GM12878 (cell line): ENCODE data around the gene CELSR2. TPM values are rescaled to one million over a fixed set of nuclear protein-coding genes. Genes with fewer than 3 reads are reported as not detected.

ENCODE experiments used
- ATAC-seq: fragments of 200-7000 bp; cut with Tn5 transposase; 3 replicates; pipeline ENCODE4 v1.9.1; 2020; ENCODE audit warnings: mild to moderate bottlenecking, moderate library complexity
- BruUV-seq: library from RNA; stranded (reverse); fragments of 400-500 nt; replicated peaks from 2 replicates; lab custom pipeline; 2021; lab: Mats Ljungman, UMichigan
- CTCF ChIA-PET: fragments of 300-600 bp; sonication (Branson Sonifier 250); formaldehyde crosslinking; extraction: SDS; loops from one replicate; lab custom pipeline; 2021; ENCODE audit warnings: inconsistent platforms; lab: Yijun Ruan, JAX
- POLR2A ChIA-PET: fragments of 350-600 bp; formaldehyde crosslinking; extraction: SDS; loops from one replicate; lab custom pipeline; 2021; ENCODE audit warnings: inconsistent platforms; lab: Charles Lee
- RAD21 ChIA-PET: fragments of 300-600 bp; sonication (Branson Sonifier 250); formaldehyde crosslinking; loops from one replicate; lab custom pipeline; 2023; ENCODE audit warnings: antibody characterized with exemption; ENCODE audit not compliant: unreplicated experiment; lab: Charles Lee
- SMC1A ChIA-PET: fragments of 300-600 bp; sonication (Branson Sonifier 250); formaldehyde crosslinking; loops from one replicate; lab custom pipeline; 2023; ENCODE audit not compliant: unreplicated experiment, uncharacterized antibody; lab: Charles Lee
- DNase-seq: peaks from one replicate; pipeline ENCODE4 v3.0.0-alpha.2; 2011; ENCODE audit warnings: low read depth, low spot score
- FAIRE-seq: peaks from 3 replicates; lab custom pipeline; 2011; peaks lifted over from hg19 to GRCh38; lab: Jason Lieb, UNC
- H2AFZ ChIP-seq: 2 replicates; pipeline ENCODE4 v1.6.0; 2011; ENCODE audit warnings: low read depth, low read length, control low read depth; ENCODE audit not compliant: control insufficient read depth
- H3K27ac ChIP-seq: 2 replicates; pipeline ENCODE4 v1.5.1; 2011; ENCODE audit warnings: control low read depth; ENCODE audit not compliant: control insufficient read depth, insufficient read depth
- H3K27me3 ChIP-seq, 2 experiments: replicated peaks in 1 of 2; 2 replicates each; pipeline versions ENCODE4 v1.6.0 to v1.6.1; 2011; ENCODE audit warnings: low read length in 1 of 2; ENCODE audit not compliant: control insufficient read depth in 2 of 2, insufficient read depth in 2 of 2
- H3K36me3 ChIP-seq, 2 experiments: 2 replicates each; pipeline ENCODE4 v1.5.1; 2011; ENCODE audit warnings: low read length in 1 of 2; ENCODE audit not compliant: control insufficient read depth in 2 of 2, insufficient read depth in 2 of 2
- H3K4me1 ChIP-seq: 2 replicates; pipeline ENCODE4 v1.6.1; 2011; ENCODE audit warnings: mild to moderate bottlenecking, low read length, moderate library complexity, mixed read lengths; ENCODE audit not compliant: control insufficient read depth, insufficient read depth
- H3K4me2 ChIP-seq: 2 replicates; pipeline ENCODE4 v1.6.0; 2011; ENCODE audit warnings: control low read depth; ENCODE audit not compliant: control insufficient read depth, insufficient read depth
- H3K4me3 ChIP-seq: fragments of 200-600 bp; sonication (generic); 2 replicates; pipeline ENCODE4 v1.5.1; 2016
- H3K79me2 ChIP-seq: 2 replicates; pipeline ENCODE4 v1.6.0; 2011; ENCODE audit warnings: low read length; ENCODE audit not compliant: control insufficient read depth, insufficient read depth
- H3K9ac ChIP-seq: 2 replicates; pipeline ENCODE4 v1.8.0; 2011; ENCODE audit warnings: low read length, control low read depth, mixed read lengths; ENCODE audit not compliant: control insufficient read depth, insufficient read depth
- H3K9me3 ChIP-seq: replicated peaks from 3 replicates; pipeline ENCODE4 v1.5.1; 2011; ENCODE audit warnings: mild to moderate bottlenecking, low read length; ENCODE audit not compliant: control insufficient read depth, insufficient read depth
- H4K20me1 ChIP-seq: 2 replicates; pipeline ENCODE4 v1.6.0; 2011; ENCODE audit not compliant: control insufficient read depth, insufficient read depth
- ESRRA ChIP-seq: IDR thresholded peaks from 2 replicates; pipeline ENCODE4 v1.6.1; 2012; ENCODE audit warnings: mild to moderate bottlenecking, low read length, improper control_type of control experiment
- HCFC1 ChIP-seq: fragments of 150-350 bp; IDR thresholded peaks from 2 replicates; pipeline ENCODE4 v1.6.1; 2014; ENCODE audit warnings: low read length
- PAX5 ChIP-seq: IDR thresholded peaks from 2 replicates; pipeline ENCODE4 v1.6.1; 2011; ENCODE audit warnings: low read depth, low read length, borderline replicate concordance
- RCOR1 ChIP-seq: conservative IDR thresholded peaks from 2 replicates; pipeline ENCODE4 v1.6.1; 2012; ENCODE audit warnings: low read depth, low read length, improper control_type of control experiment
- SRF ChIP-seq, 2 experiments: IDR thresholded peaks; 2 replicates each; pipeline ENCODE4 v1.6.1; 2011; ENCODE audit warnings: low read depth in 2 of 2, low read length in 2 of 2, mild to moderate bottlenecking in 1 of 2, moderate library complexity in 1 of 2
- YY1 ChIP-seq: IDR thresholded peaks from 2 replicates; pipeline ENCODE4 v1.6.1; 2011; ENCODE audit warnings: low read depth, mild to moderate bottlenecking, low read length
- ZNF274 ChIP-seq: IDR thresholded peaks from one replicate; pipeline ENCODE4 v1.8.0; 2011; ENCODE audit not compliant: insufficient read length, insufficient read depth
- WGBS: methylation state at CpG from one replicate; pipeline ENCODE4 v1.1.6; 2016; ENCODE audit warnings: low lambda C conversion rate; ENCODE audit not compliant: insufficient replicate concordance, insufficient coverage; ENCODE audit errors: missing lambda C conversion rate; 5-methylcytosine and 5-hydroxymethylcytosine counted together
- in situ Hi-C: fragments of 300-500 bp; cut with MboI; formaldehyde crosslinking; loops from 9 replicates; pipeline ENCODE4 v1.14.3; 2018; ENCODE audit warnings: mixed read lengths
- intact Hi-C: fragments of 100-400 bp; cut with micrococcal nuclease; formaldehyde crosslinking; loops from one replicate; pipeline ENCODE4 v1.14.2; 2022; ENCODE audit not compliant: unreplicated experiment
- polyA plus RNA-seq, 11 experiments: library from polyadenylated mRNA; depleted of rRNA in 4 of 11; unstranded in 6 of 11; stranded (reverse) in 5 of 11; fragments of >200 nt; fragmentation: Nextera tagmentation in 4 of 11; fragmentation: Illumina TruSeq in 1 of 11; extraction: Ambion mirVana in 4 of 11; extraction: Trizol in 1 of 11; gene quantifications; 1 replicate in 1 of 11; 2 replicates in 10 of 11; pipeline versions ENCODE4 v1.2.1 to v1.2.3, GENCODE V29; 2011 to 2016; ENCODE audit warnings: inconsistent platforms in 2 of 11, missing spikeins in 2 of 11, low read depth in 1 of 11
- total RNA-seq, 4 experiments: library from RNA; depleted of rRNA in 3 of 4; stranded (reverse); fragments of >200 nt in 3 of 4; fragmentation: Illumina TruSeq in 1 of 4; extraction: Trizol in 1 of 4; gene quantifications; 2 replicates each; pipeline versions ENCODE4 v1.2.1 to v1.2.3, GENCODE V29; 2013 to 2021
- TF ChIP-seq, protein P1 (sequence below): fragments of 150-350 bp; IDR thresholded peaks from 2 replicates; pipeline ENCODE4 v1.6.1; 2016; ENCODE audit warnings: low read depth, low read length
- TF ChIP-seq, protein P2 (sequence below): fragments of 450-650 bp; IDR thresholded peaks from 2 replicates; pipeline ENCODE4 v1.6.1; 2017; ENCODE audit warnings: borderline replicate concordance
- TF ChIP-seq, protein P3 (sequence below): IDR thresholded peaks from 2 replicates; pipeline ENCODE4 v1.6.1; 2012; ENCODE audit warnings: improper control_type of control experiment, low read depth, low read length; ENCODE audit not compliant: insufficient replicate concordance
- TF ChIP-seq, protein P4 (sequence below): fragments of 450-650 bp; IDR thresholded peaks from 2 replicates; pipeline ENCODE4 v1.6.1; 2017; ENCODE audit warnings: mild to moderate bottlenecking

Gene CELSR2
- total and polyA plus RNA-seq, 10 of the 15 experiments (the other 5 are each of a cell fraction or from before 2014, with no cell fraction given) = under 0.01 to 0.15 (median 0.04) TPM; not detected in 2

DNA sequence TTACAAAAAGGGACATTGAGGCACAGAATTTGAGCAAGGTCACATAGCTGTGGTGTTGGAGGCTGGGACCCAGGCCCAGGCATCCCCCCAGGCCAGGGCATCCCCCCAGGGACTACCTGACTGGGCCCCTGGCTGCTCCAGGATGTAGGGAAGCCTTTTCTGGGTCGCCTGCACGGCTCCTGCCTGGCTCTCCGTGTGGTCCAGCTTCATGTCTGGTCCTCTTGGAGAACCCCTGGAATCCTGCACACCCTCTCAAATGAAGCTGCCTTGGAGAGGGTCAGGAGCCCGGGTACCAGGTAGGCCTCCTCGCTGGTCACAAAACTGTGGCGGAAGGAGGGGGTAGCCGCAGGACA lies 919 bp upstream of the CELSR2 start:
- Histone ChIP-seq H3K9me3 (no peaks in the 10 kb centered on the region), H3K4me2 (no peak overlapping the region), H3K4me1 (no peaks in the 10 kb centered on the region), H3K27ac (no peak overlapping the region), H3K79me2 (no peaks in the 10 kb centered on the region), H3K4me3 (no peak overlapping the region), H3K9ac (no peak overlapping the region), H4K20me1 (no peaks in the 10 kb centered on the region), H3K27me3 (peaks cover 2 to 4% of the 10 kb centered on the region in 2 experiments; a peak in 3 of 4 replicates), H3K36me3 (no peaks in the 10 kb centered on the region), H2AFZ (no peak overlapping the region)
- POLR2A ChIA-PET = no interaction called here
- intact Hi-C loops = no loop called here
- SMC1A ChIA-PET = no interaction called here
- TF ChIP-seq, protein P1, sequence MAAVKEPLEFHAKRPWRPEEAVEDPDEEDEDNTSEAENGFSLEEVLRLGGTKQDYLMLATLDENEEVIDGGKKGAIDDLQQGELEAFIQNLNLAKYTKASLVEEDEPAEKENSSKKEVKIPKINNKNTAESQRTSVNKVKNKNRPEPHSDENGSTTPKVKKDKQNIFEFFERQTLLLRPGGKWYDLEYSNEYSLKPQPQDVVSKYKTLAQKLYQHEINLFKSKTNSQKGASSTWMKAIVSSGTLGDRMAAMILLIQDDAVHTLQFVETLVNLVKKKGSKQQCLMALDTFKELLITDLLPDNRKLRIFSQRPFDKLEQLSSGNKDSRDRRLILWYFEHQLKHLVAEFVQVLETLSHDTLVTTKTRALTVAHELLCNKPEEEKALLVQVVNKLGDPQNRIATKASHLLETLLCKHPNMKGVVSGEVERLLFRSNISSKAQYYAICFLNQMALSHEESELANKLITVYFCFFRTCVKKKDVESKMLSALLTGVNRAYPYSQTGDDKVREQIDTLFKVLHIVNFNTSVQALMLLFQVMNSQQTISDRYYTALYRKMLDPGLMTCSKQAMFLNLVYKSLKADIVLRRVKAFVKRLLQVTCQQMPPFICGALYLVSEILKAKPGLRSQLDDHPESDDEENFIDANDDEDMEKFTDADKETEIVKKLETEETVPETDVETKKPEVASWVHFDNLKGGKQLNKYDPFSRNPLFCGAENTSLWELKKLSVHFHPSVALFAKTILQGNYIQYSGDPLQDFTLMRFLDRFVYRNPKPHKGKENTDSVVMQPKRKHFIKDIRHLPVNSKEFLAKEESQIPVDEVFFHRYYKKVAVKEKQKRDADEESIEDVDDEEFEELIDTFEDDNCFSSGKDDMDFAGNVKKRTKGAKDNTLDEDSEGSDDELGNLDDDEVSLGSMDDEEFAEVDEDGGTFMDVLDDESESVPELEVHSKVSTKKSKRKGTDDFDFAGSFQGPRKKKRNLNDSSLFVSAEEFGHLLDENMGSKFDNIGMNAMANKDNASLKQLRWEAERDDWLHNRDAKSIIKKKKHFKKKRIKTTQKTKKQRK = no peak
- TF ChIP-seq, protein P2, sequence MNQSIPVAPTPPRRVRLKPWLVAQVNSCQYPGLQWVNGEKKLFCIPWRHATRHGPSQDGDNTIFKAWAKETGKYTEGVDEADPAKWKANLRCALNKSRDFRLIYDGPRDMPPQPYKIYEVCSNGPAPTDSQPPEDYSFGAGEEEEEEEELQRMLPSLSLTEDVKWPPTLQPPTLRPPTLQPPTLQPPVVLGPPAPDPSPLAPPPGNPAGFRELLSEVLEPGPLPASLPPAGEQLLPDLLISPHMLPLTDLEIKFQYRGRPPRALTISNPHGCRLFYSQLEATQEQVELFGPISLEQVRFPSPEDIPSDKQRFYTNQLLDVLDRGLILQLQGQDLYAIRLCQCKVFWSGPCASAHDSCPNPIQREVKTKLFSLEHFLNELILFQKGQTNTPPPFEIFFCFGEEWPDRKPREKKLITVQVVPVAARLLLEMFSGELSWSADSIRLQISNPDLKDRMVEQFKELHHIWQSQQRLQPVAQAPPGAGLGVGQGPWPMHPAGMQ = no peak
- TF ChIP-seq RCOR1 (no peak), ZNF274 (no peak), PAX5 (no peak), ESRRA (no peak), SRF (IDR thresholded peaks at IDR 0.05; ENCODE audit: low read depth in 2 of 2, low read length in 2 of 2) (no peak), YY1 (no peak), HCFC1 (no peak)
- TF ChIP-seq, protein P3, sequence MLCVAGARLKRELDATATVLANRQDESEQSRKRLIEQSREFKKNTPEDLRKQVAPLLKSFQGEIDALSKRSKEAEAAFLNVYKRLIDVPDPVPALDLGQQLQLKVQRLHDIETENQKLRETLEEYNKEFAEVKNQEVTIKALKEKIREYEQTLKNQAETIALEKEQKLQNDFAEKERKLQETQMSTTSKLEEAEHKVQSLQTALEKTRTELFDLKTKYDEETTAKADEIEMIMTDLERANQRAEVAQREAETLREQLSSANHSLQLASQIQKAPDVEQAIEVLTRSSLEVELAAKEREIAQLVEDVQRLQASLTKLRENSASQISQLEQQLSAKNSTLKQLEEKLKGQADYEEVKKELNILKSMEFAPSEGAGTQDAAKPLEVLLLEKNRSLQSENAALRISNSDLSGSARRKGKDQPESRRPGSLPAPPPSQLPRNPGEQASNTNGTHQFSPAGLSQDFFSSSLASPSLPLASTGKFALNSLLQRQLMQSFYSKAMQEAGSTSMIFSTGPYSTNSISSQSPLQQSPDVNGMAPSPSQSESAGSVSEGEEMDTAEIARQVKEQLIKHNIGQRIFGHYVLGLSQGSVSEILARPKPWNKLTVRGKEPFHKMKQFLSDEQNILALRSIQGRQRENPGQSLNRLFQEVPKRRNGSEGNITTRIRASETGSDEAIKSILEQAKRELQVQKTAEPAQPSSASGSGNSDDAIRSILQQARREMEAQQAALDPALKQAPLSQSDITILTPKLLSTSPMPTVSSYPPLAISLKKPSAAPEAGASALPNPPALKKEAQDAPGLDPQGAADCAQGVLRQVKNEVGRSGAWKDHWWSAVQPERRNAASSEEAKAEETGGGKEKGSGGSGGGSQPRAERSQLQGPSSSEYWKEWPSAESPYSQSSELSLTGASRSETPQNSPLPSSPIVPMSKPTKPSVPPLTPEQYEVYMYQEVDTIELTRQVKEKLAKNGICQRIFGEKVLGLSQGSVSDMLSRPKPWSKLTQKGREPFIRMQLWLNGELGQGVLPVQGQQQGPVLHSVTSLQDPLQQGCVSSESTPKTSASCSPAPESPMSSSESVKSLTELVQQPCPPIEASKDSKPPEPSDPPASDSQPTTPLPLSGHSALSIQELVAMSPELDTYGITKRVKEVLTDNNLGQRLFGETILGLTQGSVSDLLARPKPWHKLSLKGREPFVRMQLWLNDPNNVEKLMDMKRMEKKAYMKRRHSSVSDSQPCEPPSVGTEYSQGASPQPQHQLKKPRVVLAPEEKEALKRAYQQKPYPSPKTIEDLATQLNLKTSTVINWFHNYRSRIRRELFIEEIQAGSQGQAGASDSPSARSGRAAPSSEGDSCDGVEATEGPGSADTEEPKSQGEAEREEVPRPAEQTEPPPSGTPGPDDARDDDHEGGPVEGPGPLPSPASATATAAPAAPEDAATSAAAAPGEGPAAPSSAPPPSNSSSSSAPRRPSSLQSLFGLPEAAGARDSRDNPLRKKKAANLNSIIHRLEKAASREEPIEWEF = no peak
- TF ChIP-seq, protein P4, sequence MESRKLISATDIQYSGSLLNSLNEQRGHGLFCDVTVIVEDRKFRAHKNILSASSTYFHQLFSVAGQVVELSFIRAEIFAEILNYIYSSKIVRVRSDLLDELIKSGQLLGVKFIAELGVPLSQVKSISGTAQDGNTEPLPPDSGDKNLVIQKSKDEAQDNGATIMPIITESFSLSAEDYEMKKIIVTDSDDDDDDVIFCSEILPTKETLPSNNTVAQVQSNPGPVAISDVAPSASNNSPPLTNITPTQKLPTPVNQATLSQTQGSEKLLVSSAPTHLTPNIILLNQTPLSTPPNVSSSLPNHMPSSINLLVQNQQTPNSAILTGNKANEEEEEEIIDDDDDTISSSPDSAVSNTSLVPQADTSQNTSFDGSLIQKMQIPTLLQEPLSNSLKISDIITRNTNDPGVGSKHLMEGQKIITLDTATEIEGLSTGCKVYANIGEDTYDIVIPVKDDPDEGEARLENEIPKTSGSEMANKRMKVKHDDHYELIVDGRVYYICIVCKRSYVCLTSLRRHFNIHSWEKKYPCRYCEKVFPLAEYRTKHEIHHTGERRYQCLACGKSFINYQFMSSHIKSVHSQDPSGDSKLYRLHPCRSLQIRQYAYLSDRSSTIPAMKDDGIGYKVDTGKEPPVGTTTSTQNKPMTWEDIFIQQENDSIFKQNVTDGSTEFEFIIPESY = no peak
- CTCF ChIA-PET = interaction anchor here (1.5 kb wide), 1 partner anchor 9 kb away, joined by 3 read pairs; no protein-coding TSS in a partner anchor
- WGBS = 94% methylated on average over 7 of the region's 7 CpGs
- in situ Hi-C loops = no loop called here
- BruUV-seq = no TSS peak
- RAD21 ChIA-PET = no interaction called here
- ATAC-seq (no peak), FAIRE-seq (no peak), DNase-seq (no peak)
